PFSK-1 (cell line): ENCODE results near the gene SLC13A5.

Experiments used
- FOXP2 ChIP-seq: optimal IDR thresholded peaks from 2 replicates; pipeline ENCODE3; 2011; ENCODE audit warnings: borderline replicate concordance, control low read depth, inconsistent platforms; ENCODE audit not compliant: insufficient read depth; ENCODE audit errors: extremely low read length, extremely low read depth
- POLR2AphosphoS5 ChIP-seq: IDR thresholded peaks from 2 replicates; pipeline ENCODE4 v1.6.1; 2012; ENCODE audit warnings: low read depth, mild to moderate bottlenecking, control low read depth, low read length, moderate library complexity
- SIN3A ChIP-seq: IDR thresholded peaks from 2 replicates; pipeline ENCODE4 v1.6.1; 2012; ENCODE audit warnings: mild to moderate bottlenecking, low read length, moderate library complexity, borderline replicate concordance; ENCODE audit not compliant: insufficient read depth
- TAF1 ChIP-seq: IDR thresholded peaks from 2 replicates; pipeline ENCODE4 v1.6.1; 2012; ENCODE audit warnings: low read length, control low read depth, borderline replicate concordance; ENCODE audit not compliant: insufficient read depth
- TF ChIP-seq, protein P1 (sequence below), 2 experiments: IDR thresholded peaks; 2 replicates each; pipeline versions ENCODE4 v1.6.1 to v1.8.0; 2011 to 2012; ENCODE audit warnings: low read depth in 2 of 2, low read length in 2 of 2, control low read depth in 1 of 2, inconsistent platforms in 1 of 2, mild to moderate bottlenecking in 1 of 2, moderate library complexity in 1 of 2; ENCODE audit not compliant: insufficient read depth in 1 of 2

The SLC13A5 gene

GRCh38 chr17:6706996-6707395, 6.2 kb downstream of the SLC13A5 start:
- TF ChIP-seq, protein P1, sequence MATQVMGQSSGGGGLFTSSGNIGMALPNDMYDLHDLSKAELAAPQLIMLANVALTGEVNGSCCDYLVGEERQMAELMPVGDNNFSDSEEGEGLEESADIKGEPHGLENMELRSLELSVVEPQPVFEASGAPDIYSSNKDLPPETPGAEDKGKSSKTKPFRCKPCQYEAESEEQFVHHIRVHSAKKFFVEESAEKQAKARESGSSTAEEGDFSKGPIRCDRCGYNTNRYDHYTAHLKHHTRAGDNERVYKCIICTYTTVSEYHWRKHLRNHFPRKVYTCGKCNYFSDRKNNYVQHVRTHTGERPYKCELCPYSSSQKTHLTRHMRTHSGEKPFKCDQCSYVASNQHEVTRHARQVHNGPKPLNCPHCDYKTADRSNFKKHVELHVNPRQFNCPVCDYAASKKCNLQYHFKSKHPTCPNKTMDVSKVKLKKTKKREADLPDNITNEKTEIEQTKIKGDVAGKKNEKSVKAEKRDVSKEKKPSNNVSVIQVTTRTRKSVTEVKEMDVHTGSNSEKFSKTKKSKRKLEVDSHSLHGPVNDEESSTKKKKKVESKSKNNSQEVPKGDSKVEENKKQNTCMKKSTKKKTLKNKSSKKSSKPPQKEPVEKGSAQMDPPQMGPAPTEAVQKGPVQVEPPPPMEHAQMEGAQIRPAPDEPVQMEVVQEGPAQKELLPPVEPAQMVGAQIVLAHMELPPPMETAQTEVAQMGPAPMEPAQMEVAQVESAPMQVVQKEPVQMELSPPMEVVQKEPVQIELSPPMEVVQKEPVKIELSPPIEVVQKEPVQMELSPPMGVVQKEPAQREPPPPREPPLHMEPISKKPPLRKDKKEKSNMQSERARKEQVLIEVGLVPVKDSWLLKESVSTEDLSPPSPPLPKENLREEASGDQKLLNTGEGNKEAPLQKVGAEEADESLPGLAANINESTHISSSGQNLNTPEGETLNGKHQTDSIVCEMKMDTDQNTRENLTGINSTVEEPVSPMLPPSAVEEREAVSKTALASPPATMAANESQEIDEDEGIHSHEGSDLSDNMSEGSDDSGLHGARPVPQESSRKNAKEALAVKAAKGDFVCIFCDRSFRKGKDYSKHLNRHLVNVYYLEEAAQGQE (IDR thresholded peaks at IDR 0.05; ENCODE audit: insufficient read depth in 1 of 2, low read depth in 2 of 2, low read length in 2 of 2) = no peak

- TF ChIP-seq POLR2AphosphoS5 (no peak), TAF1 (no peak), FOXP2 (no peak)
Measured at GRCh38 chr17:6706499-6706898, 6.7 kb downstream of the SLC13A5 start.

DNA sequence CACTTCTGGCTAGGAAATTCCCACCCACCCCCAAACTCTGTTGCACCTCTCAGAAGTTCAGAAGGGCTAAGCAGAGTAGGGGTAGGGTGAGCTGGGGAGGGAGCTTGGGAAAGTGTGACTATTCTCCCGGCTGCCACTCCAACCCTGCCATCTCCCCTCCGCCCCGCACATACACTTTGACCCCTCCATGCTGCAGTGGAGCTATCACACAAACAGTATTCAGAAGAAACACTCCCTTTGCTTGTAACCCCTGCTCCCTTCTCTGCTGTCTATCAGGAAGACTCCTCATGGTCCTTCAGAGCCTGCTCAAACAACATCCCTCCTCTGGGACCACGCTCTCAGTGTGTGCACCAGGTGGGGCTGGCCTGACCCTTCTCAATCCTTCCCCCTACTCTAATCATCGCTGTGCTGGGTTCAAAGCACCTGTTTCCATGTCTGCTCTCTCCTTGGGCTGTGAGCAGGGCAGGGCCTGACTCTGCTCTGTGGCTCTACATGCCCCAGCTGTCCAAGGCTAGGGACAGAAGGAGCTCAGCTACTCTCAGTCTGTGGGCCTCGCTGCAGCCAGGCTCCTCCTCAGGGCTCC, 8.6 kb downstream of the SLC13A5 start:
- TF ChIP-seq SIN3A = no peak
- TF ChIP-seq POLR2AphosphoS5 = no peak
- TF ChIP-seq, protein P1 (IDR thresholded peaks at IDR 0.05; ENCODE audit: insufficient read depth in 1 of 2, low read depth in 2 of 2, low read length in 2 of 2) = no peak
- no peak for TF ChIP-seq TAF1
- no peak for TF ChIP-seq FOXP2

GRCh38 chr17:6703751-6704150, 9.4 kb downstream of the SLC13A5 start:
- TF ChIP-seq, protein P1 (IDR thresholded peaks at IDR 0.05; ENCODE audit: insufficient read depth in 1 of 2, low read depth in 2 of 2, low read length in 2 of 2) = no peak
- no peak for TF ChIP-seq FOXP2
- TF ChIP-seq TAF1 = no peak
- no peak for TF ChIP-seq SIN3A
- TF ChIP-seq POLR2AphosphoS5 = no peak

- no peak for TF ChIP-seq FOXP2
- TF ChIP-seq POLR2AphosphoS5 = no peak
- TF ChIP-seq, protein P1 (IDR thresholded peaks at IDR 0.05; ENCODE audit: insufficient read depth in 1 of 2, low read depth in 2 of 2, low read length in 2 of 2) = no peak
- TF ChIP-seq TAF1 = no peak
- no peak for TF ChIP-seq SIN3A
Measured at GRCh38 chr17:6702567-6703215, 10.5 kb downstream of the SLC13A5 start.
